Glutamatergic neuron (in vitro differentiated cells): ENCODE results near the gene MARK2. TPM values are rescaled to one million over a fixed set of nuclear protein-coding genes. Genes with fewer than 3 reads are reported as not detected.

ENCODE experiments used
- DNase-seq: peaks from one replicate; pipeline ENCODE4 v3.0.0; 2022
- H3K27ac Mint-ChIP-seq: one replicate; pipeline ENCODE4 v1.8.0; 2020; ENCODE audit warnings: mild to moderate bottlenecking, mixed read lengths, inconsistent platforms; ENCODE audit not compliant: unreplicated experiment
- H3K27me3 Mint-ChIP-seq: one replicate; pipeline ENCODE4 v1.8.0; 2020; ENCODE audit warnings: mild to moderate bottlenecking, moderate library complexity, mixed read lengths, inconsistent platforms; ENCODE audit not compliant: unreplicated experiment
- H3K36me3 Mint-ChIP-seq: one replicate; pipeline ENCODE4 v1.8.0; 2020; ENCODE audit warnings: mild to moderate bottlenecking, mixed read lengths, inconsistent platforms; ENCODE audit not compliant: unreplicated experiment
- H3K4me1 Mint-ChIP-seq: one replicate; pipeline ENCODE4 v1.8.0; 2020; ENCODE audit warnings: mild to moderate bottlenecking, low read depth, mixed read lengths, inconsistent platforms; ENCODE audit not compliant: unreplicated experiment
- H3K4me3 Mint-ChIP-seq: one replicate; pipeline ENCODE4 v1.8.0; 2020; ENCODE audit warnings: mild to moderate bottlenecking, mixed read lengths, inconsistent platforms; ENCODE audit not compliant: unreplicated experiment
- H3K9me3 Mint-ChIP-seq: one replicate; pipeline ENCODE4 v1.8.0; 2020; ENCODE audit warnings: mild to moderate bottlenecking, moderate library complexity, mixed read lengths, inconsistent platforms; ENCODE audit not compliant: unreplicated experiment
- total RNA-seq: library from RNA; stranded (reverse); fragmentation: NEBNext Ultra II Directional; extraction: Animal tissue kit (Norgen Biotek cat#: 25700); gene quantifications from one replicate; pipeline ENCODE4 v1.2.1, GENCODE V29; 2021; ENCODE audit not compliant: unreplicated experiment
- TF ChIP-seq, protein P1 (sequence below): fragments of 200-600 bp; sonication (generic); IDR thresholded peaks from one replicate; pipeline ENCODE4 v1.5.0; 2021; ENCODE audit not compliant: partially characterized antibody, unreplicated experiment

The MARK2 gene
- total RNA-seq, 1 donor from 2014 or later, result 76.8 TPM

GRCh38 chr11:63868399-63869064, 29.6 kb downstream of the MARK2 start:
- Mint-ChIP-seq H3K27ac (no peak overlapping the region), H3K36me3 (no peaks in the 10 kb centered on the region), H3K4me1 (peaks cover 22% of the 10 kb centered on the region), H3K9me3 (no peaks in the 10 kb centered on the region), H3K4me3 (no peak overlapping the region), H3K27me3 (peaks cover 8% of the 10 kb centered on the region)
- TF ChIP-seq, protein P1, sequence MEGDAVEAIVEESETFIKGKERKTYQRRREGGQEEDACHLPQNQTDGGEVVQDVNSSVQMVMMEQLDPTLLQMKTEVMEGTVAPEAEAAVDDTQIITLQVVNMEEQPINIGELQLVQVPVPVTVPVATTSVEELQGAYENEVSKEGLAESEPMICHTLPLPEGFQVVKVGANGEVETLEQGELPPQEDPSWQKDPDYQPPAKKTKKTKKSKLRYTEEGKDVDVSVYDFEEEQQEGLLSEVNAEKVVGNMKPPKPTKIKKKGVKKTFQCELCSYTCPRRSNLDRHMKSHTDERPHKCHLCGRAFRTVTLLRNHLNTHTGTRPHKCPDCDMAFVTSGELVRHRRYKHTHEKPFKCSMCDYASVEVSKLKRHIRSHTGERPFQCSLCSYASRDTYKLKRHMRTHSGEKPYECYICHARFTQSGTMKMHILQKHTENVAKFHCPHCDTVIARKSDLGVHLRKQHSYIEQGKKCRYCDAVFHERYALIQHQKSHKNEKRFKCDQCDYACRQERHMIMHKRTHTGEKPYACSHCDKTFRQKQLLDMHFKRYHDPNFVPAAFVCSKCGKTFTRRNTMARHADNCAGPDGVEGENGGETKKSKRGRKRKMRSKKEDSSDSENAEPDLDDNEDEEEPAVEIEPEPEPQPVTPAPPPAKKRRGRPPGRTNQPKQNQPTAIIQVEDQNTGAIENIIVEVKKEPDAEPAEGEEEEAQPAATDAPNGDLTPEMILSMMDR, result no peak
- DNase-seq, result no peak

GRCh38 chr11:63869171-63869591, 30.3 kb downstream of the MARK2 start:
- Mint-ChIP-seq H3K4me3 (no peak overlapping the region), H3K4me1 (peaks cover 22% of the 10 kb centered on the region), H3K9me3 (peaks cover 4% of the 10 kb centered on the region), H3K27me3 (peaks cover 8% of the 10 kb centered on the region), H3K36me3 (no peaks in the 10 kb centered on the region), H3K27ac (no peak overlapping the region)
- TF ChIP-seq, protein P1, result no peak
- no peak for DNase-seq

DNA sequence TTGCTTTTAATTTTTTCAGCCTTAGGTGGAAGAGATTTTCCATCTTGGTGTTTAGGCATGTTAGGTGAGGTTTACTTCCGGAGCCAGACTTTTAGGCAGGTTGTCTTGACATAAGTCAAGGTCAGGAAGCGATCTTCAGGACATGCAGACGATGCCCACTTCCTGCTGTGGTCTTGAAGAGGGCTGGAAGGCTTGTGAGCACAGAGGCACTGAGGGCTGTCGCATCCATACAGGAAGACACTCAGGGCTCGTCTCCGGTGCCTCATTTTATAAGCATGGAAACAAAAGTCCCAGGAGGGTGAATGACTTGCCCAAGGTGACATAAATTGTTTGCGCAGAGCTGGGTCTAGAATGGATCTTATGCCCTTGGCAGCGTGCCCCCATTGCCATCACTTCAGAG, 30.8 kb downstream of the MARK2 start:
- no peak overlapping the region for H3K27ac Mint-ChIP-seq
- H3K36me3 Mint-ChIP-seq, result no peaks in the 10 kb centered on the region
- peaks cover 8% of the 10 kb centered on the region for H3K27me3 Mint-ChIP-seq
- no peak for DNase-seq
- H3K4me1 Mint-ChIP-seq, result peaks cover 25% of the 10 kb centered on the region
- TF ChIP-seq, protein P1, result no peak
- H3K9me3 Mint-ChIP-seq, result peaks cover 6% of the 10 kb centered on the region
- H3K4me3 Mint-ChIP-seq, result no peak overlapping the region

- TF ChIP-seq, protein P1, result no peak
- peaks cover 22% of the 10 kb centered on the region for H3K4me1 Mint-ChIP-seq
- no peak for DNase-seq
These were observed 31.6 kb downstream of the MARK2 start for GRCh38 chr11:63870351-63871140.

More at GRCh38 chr11:63870351-63871140, 31.6 kb downstream of the MARK2 start:
- no peaks in the 10 kb centered on the region for H3K36me3 Mint-ChIP-seq
- H3K9me3 Mint-ChIP-seq, result peaks cover 6% of the 10 kb centered on the region
- no peak overlapping the region for H3K27ac Mint-ChIP-seq
- no peak overlapping the region for H3K4me3 Mint-ChIP-seq
- H3K27me3 Mint-ChIP-seq, result peaks cover 8% of the 10 kb centered on the region
